ENCODE data around the gene CILP.

GRCh38 chr15:65208647-65209046 is 2.6 kb downstream of the CILP start:
- TF ChIP-seq POLR2A (IDR thresholded peaks at IDR 0.05) (no peak), CTCF (IDR thresholded peaks at IDR 0.05) (no peak)
